SH-SY5Y (cell line): Measurements from ENCODE around the gene VMP1.

Source experiments
- GATA2 ChIP-seq: IDR thresholded peaks from 2 replicates; pipeline ENCODE4 v1.6.1; 2011; ENCODE audit warnings: mild to moderate bottlenecking, low read depth, low read length
- GATA3 ChIP-seq: IDR thresholded peaks from 2 replicates; pipeline ENCODE4 v1.6.1; 2011; ENCODE audit warnings: low read depth, mild to moderate bottlenecking, low read length, moderate library complexity

GRCh38 chr17:59837308-59838051 lies 130.0 kb downstream of the VMP1 start:
- no peak for TF ChIP-seq GATA3
- TF ChIP-seq GATA2: no peak
